Measurements from ENCODE around the gene ROBO1. TPM values are rescaled to one million over a fixed set of nuclear protein-coding genes. Genes with fewer than 3 reads are reported as not detected.

The ROBO1 gene
- total and polyA plus RNA-seq, 2 of the 13 experiments (the other 11 are each of a cell fraction or from before 2014, with no cell fraction given): 52.2 to 71.0 TPM

GRCh38 chr3:79249701-79250100 lies 518.1 kb downstream of the ROBO1 start:
- ChIA-PET CTCF (ENCODE audit: low intra/inter-chr PET ratio, low total read pairs) (no interaction called here), POLR2A (no interaction called here)
- Histone ChIP-seq H2AFZ (ENCODE audit: low read length) (no peak overlapping the region), H3K4me2 (ENCODE audit: low read depth, low read length) (no peak overlapping the region), H3K27ac (ENCODE audit: extremely low read length, insufficient read depth, low read length) (no peak overlapping the region), H3K9me3 (ENCODE audit: low read length) (no peaks in the 10 kb centered on the region), H3K4me1 (ENCODE audit: insufficient read depth, low read length) (no peaks in the 10 kb centered on the region), H3K36me3 (replicated peaks in 1 of 2; ENCODE audit: control insufficient read depth in 1 of 2, insufficient read depth in 2 of 2, low read length in 2 of 2) (no peaks in the 10 kb centered on the region), H3K79me2 (ENCODE audit: insufficient read depth, low read length) (no peaks in the 10 kb centered on the region), H3K27me3 (ENCODE audit: control insufficient read depth in 1 of 2, insufficient read depth in 2 of 2, low read length in 2 of 2) (no peaks in the 10 kb centered on the region), H3K4me3 (replicated peaks in 1 of 3; ENCODE audit: insufficient read depth in 1 of 3, low read depth in 2 of 3, low read length in 3 of 3) (no peak overlapping the region), H4K20me1 (ENCODE audit: insufficient read depth, low read length) (no peaks in the 10 kb centered on the region), H3K9ac (ENCODE audit: insufficient read depth, low read depth, low read length) (no peak overlapping the region)
- no peak for FAIRE-seq
- in situ Hi-C loops (cut with HindIII; ENCODE audit: extremely low pct_ligation_motif_present, low pct_unique_long_range_greater_than_20kb): no loop called here
- ATAC-seq: no peak
- WGBS (ENCODE audit: low lambda C conversion rate): 3% methylated on average over 4 of the region's 4 CpGs
- TF ChIP-seq ZNF235 (CRISPR knock-in tag; IDR thresholded peaks at IDR 0.05; ENCODE audit: borderline replicate concordance) (no peak), NKX3-1 (CRISPR knock-in tag; IDR thresholded peaks at IDR 0.05) (no peak), ZNF362 (CRISPR knock-in tag; IDR thresholded peaks at IDR 0.05; ENCODE audit: borderline replicate concordance) (no peak), MAZ (IDR thresholded peaks at IDR 0.05; ENCODE audit: borderline replicate concordance, low read depth, low read length) (no peak), MAZ (CRISPR knock-in tag; IDR thresholded peaks at IDR 0.05; ENCODE audit: low read depth) (no peak), ZSCAN31 (CRISPR knock-in tag; IDR thresholded peaks at IDR 0.05; ENCODE audit: low read depth) (no peak), KAT8 (CRISPR knock-in tag; IDR thresholded peaks at IDR 0.05) (no peak), MLX (CRISPR knock-in tag; IDR thresholded peaks at IDR 0.05) (no peak)
- DNase-seq (ENCODE audit: low spot score): no peak
- BruUV-seq (replicated peaks): no TSS peak
- intact Hi-C loops (cut with micrococcal nuclease; ENCODE audit: unreplicated experiment): no loop called here

GRCh38 chr3:79247725-79248043 lies 520.1 kb downstream of the ROBO1 start:
- intact Hi-C loops (cut with micrococcal nuclease; ENCODE audit: unreplicated experiment) (no loop called here), in situ Hi-C loops (cut with HindIII; ENCODE audit: extremely low pct_ligation_motif_present, low pct_unique_long_range_greater_than_20kb) (no loop called here)
- DNase-seq (ENCODE audit: low spot score): no peak
- H3K27ac ChIP-seq (ENCODE audit: extremely low read length, insufficient read depth, low read length): no peak overlapping the region
- H2AFZ ChIP-seq (ENCODE audit: low read length): no peak overlapping the region
- no peak overlapping the region for H3K9ac ChIP-seq (ENCODE audit: insufficient read depth, low read depth, low read length)
- no peaks in the 10 kb centered on the region for H3K79me2 ChIP-seq (ENCODE audit: insufficient read depth, low read length)
- no peak overlapping the region for H3K4me2 ChIP-seq (ENCODE audit: low read depth, low read length)
- POLR2A ChIA-PET: no interaction called here
- H4K20me1 ChIP-seq (ENCODE audit: insufficient read depth, low read length): no peaks in the 10 kb centered on the region
- BruUV-seq (replicated peaks): no TSS peak
- CTCF ChIA-PET (ENCODE audit: low intra/inter-chr PET ratio, low total read pairs): no interaction called here
- H3K4me3 ChIP-seq (replicated peaks in 1 of 3; ENCODE audit: insufficient read depth in 1 of 3, low read depth in 2 of 3, low read length in 3 of 3): no peak overlapping the region
- no peak for ATAC-seq
- H3K4me1 ChIP-seq (ENCODE audit: insufficient read depth, low read length): no peaks in the 10 kb centered on the region
- no peaks in the 10 kb centered on the region for H3K9me3 ChIP-seq (ENCODE audit: low read length)
- 39% methylated on average over 1 of the region's 1 CpG for WGBS (ENCODE audit: low lambda C conversion rate)
- FAIRE-seq: no peak
- no peaks in the 10 kb centered on the region for H3K27me3 ChIP-seq (ENCODE audit: control insufficient read depth in 1 of 2, insufficient read depth in 2 of 2, low read length in 2 of 2)
- no peaks in the 10 kb centered on the region for H3K36me3 ChIP-seq (replicated peaks in 1 of 2; ENCODE audit: control insufficient read depth in 1 of 2, insufficient read depth in 2 of 2, low read length in 2 of 2)
- no peak for TF ChIP-seq YY1 (IDR thresholded peaks at IDR 0.05; ENCODE audit: insufficient read depth, insufficient replicate concordance, low read depth, low read length)
- TF ChIP-seq SRSF1 (optimal IDR thresholded peaks at IDR 0.05; ENCODE audit: low read depth, low read length): no peak
- TF ChIP-seq PTBP1 (IDR thresholded peaks at IDR 0.05; ENCODE audit: low read depth, low read length, poor library complexity, severe bottlenecking): no peak
- TF ChIP-seq ZNF20 (CRISPR knock-in tag; IDR thresholded peaks at IDR 0.05): no peak
- no peak for TF ChIP-seq CSRNP2 (CRISPR knock-in tag; conservative IDR thresholded peaks at IDR 0.05; ENCODE audit: low read depth)
- no peak for TF ChIP-seq MBNL3 (CRISPR knock-in tag; conservative IDR thresholded peaks at IDR 0.05)
- TF ChIP-seq SMAD3 (CRISPR knock-in tag; IDR thresholded peaks at IDR 0.05): no peak
- no peak for TF ChIP-seq FOXK1 (CRISPR knock-in tag; IDR thresholded peaks at IDR 0.05; ENCODE audit: borderline replicate concordance, low read depth)
- no peak for TF ChIP-seq SP4 (CRISPR knock-in tag; IDR thresholded peaks at IDR 0.05)
- no peak for TF ChIP-seq TOE1 (CRISPR knock-in tag; IDR thresholded peaks at IDR 0.05)
